NCI-H2081 treated with DMSO at 0.1 percent for 48 hours (cell line): Measurements from ENCODE around the gene ADNP.
"Not testable (repeated sequence)": the region's sequence is repeated elsewhere in the genome, so short reads cannot be mapped to it uniquely, and the experiment has no call there.

Experiments
- DNase-seq: peaks from one replicate; lab custom pipeline; 2025; lab: John Stamatoyannopoulos, UW

ADNP gene

DNA sequence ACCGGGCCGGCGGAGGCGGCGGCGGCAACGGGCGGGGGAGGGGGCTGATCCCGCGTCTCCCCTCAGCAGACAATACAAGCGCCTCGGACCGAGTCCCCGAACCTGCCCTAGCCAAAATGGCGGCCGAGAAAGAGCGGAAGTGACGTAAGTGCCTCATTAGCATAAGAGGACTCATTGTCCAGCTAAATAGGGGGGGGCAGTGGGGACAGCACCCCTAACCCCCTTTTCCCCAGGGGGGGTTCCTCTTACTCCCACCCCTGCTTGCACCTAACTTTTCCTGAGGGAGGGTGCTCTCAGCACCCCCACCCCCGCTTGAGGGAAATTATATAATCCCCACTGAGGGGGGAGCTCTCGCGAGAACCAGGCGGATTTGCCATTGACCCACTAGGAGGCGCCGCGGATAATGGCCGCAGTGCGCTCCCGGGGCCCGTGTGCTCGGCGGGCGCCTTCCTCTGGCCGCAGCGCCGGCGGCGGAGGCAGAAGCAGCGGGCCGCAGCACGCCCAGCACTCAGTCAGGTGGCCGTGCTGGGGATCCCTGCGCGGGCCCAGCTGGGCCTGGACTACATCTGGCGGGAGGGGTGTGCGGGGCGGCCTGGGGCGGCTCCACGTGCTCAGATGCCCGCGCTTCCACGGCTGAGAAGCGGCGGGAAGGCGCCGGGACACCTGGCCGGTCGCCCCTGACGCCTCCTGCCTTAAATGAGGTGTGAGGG, at the start of gene ADNP:
Gene ADNP (minus strand): TSS at position 132 of the 710 bp plus-strand sequence. CDS start 27,441 bp downstream, outside the sequence.
- DNase-seq, result peak; percentile 71

DNA sequence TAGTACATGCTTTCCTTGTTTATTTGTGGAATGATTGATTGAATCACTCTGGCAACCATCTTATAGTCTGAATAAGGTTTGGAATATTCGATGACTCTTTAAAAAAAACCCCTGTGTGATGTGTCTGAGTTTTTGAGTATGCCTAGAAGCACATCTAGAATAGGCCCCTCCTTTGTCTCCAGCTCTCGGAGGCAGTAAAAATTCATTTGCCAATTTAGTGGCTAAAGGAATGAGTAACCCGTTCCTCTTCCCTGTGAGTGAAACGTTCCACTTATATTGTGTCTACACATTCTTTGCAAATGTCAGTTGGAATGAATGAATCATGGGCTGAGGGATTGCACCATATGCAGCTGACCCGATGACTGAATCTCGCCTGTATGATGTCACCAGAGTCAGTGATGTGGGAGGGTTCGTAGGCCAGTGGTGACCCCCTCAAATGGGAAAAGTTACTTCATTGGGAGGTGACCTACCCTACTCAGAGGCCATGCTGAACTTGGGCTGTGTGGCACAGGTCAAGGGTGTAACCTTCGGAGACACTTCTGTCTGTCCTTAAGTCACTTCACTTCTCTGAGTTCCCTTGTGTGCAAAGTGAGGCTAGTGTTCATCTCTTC, 48.9 kb upstream of the ADNP start:
- DNase-seq, result no peak

DNA sequence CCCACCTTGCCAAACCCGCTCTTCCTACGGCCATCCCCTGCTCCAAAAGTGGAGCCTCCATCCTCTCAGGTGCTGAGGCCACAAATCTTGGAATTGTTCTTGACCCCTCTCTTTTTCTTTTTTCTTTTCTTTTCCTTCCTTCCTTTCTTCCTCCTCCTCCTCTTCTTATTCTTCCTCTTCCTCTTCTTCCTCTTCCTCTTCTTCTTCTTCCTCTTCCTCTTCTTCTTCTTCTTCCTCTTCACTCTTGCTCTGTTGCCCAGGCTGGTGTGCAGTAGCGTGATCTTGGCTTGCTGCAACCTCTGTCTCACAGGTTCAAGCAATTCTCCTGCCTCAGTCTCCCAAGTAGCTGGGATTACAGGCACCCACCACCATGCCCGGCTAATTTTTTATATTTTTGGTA, 47.3 kb upstream of the ADNP start:
- DNase-seq, result not testable (repeated sequence)

DNA sequence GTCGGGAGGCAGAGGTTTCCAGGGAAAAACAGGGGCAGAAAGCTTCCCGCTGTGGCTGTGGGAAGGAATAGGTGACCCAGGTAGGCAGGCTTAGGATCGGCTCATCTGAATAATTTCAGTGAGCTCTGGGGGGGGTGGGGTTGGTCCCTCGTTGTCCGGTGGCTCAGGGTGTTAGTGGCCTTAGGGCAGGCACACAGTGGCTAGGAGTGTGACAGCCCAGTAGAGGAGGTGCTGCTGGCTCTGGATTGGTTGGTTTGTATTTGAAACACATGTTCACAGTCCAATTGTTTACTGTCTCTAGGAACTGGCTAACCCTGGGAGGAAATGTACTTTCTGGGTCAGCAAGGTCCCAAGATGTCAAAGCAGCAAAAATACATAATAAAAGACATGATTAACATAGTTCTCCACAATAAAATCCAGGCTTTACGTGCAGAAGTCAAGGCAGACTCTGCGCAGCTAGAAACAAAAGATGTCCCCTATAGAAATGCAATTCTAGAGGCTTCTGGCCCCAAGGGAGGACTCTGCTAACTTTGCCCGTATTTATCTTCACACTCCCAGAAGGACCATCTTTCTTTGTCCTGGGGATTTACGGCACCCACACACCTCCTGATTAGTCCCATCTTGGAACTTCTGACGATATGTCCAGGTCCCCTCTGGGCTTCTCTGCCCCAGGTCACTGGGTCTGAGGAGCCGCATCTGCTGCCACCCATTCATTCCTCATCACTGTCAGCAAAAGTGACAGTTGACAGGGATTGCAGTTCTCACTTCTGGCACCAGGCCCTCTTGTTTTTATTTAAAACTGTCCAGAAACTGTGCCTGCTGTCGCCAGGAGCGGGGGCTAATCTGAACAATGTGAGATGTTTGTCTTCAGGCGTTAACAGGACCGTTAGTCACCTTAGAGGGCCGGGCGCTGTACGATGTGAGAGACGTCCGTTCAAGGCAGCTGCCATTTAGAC, 46.1 kb upstream of the ADNP start:
- DNase-seq, result no peak

DNA sequence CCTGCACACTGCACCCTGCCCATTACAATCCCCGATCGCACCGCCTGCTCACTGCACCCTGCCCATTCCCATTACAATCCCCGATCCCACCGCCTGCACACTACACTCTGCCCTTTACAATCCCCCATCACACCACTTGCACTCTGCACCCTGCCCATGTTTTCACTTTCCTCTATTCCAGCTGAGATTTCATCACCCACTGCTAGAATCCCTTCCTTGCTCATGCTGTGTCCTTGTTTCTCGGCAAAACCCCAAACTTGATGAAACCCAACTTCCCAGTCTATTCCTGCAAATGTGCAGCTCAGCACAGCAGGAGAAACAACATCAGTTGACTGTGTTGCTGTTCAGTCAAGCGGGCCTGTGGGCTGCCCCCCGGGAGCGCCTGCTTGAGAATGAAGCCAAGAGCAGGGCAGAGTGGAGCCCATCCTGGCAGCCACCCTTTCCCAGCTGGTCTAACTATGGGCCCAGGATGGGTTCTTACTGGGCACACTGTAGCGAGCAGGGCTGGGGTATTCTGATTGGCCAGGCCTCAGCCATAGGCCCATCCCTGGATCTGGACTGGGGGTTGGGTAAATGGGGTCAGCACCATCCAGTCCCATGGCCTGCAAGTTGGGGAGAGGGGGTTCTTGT, 44.6 kb upstream of the ADNP start:
- DNase-seq, result no peak

DNA sequence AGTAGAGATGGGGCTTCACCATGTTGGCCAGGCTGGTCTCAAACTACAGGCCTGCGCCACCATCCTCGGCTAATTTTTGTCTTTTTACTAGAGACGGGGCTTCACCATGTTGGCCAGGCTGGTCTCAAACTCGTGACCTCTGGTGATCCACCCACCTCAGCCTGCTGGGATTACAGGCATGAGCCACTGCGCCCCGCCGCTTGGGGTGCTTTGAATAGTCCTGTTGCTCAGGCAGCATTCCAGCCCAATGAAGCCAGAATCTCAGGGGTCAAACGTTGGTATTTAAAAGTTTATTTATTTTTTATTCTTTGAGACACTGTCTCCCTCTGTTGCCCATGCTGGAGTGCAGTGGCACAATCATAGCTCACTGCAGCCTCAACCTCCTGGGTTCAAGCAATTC, 38.7 kb upstream of the ADNP start:
- DNase-seq, result no peak

DNA sequence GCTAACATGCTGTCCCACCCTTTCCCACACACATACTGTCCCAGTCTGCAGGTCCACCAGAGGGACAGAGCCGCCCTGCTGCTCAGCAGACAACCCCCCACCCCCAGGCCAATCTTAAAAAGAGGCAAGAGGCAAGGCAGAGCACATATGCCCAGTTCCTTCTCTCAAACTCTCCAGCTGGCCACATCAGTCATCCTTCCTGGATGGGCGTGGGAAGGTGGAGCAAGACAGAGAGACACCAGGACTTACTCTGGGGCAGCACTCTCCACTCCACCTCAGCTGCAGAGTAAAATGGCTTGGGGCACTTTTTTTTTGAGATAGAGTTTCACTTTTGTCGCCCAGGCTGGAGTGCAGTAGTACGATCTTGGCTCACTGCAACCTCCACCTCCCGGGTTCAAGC, 38.2 kb upstream of the ADNP start:
- DNase-seq, result no peak

DNA sequence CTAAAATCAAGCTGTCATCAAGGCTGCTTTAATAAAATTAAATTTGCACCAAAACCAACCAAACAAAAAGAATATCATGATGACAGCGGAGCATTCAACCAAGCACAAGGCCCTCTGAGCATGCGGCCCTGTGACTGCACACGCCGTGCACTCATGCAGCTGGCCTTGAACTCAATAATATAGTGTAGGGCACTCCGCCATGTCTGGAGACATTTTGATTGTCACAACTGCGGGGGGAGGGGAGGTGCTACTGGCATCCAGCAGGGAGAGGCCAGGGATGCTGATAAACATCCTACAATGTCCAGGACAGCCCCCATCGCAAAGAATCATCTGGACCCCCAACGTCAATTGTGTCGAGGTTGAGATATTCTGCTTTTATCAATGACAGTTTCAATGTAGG, 37.1 kb upstream of the ADNP start:
- DNase-seq, result no peak

DNA sequence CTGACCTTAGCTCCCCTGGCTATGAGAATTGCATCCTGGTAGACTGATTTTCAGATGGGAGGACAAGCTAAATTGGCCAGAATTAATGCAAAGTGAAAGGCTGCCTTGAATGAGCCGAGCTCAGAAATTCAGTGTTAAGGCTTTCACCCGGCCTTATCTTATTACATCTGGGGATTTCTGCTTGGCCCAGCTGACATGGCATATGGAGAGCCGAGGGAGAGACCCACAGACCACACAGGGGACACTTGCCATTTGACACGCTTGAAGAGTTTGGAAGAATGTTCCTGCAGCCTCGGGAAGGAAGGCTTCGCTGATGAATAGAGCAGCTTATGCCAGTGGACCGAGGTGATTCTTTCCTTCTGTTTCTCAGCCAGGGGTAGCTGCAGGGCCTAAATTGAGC, 36.3 kb upstream of the ADNP start:
- DNase-seq, result no peak

DNA sequence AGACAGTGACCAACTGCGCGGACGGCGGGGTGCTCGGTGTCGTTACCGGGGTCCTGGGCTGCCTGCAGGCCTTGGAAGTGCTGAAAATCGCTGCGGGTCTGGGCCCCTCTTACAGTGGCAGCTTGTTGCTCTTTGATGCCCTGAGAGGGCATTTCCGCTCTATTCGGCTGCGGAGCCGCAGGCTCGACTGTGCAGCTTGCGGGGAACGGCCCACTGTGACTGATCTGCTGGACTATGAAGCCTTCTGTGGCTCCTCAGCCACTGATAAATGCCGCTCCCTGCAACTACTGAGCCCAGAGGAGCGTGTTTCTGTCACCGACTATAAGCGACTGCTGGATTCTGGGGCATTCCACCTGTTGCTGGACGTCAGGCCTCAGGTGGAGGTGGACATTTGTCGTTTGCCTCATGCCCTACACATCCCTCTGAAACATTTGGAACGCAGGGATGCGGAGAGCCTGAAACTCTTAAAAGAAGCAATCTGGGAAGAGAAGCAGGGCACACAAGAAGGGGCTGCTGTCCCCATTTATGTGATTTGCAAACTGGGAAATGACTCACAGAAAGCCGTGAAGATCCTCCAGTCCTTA, 28.4 kb upstream of the ADNP start:
- DNase-seq, result no peak

DNA sequence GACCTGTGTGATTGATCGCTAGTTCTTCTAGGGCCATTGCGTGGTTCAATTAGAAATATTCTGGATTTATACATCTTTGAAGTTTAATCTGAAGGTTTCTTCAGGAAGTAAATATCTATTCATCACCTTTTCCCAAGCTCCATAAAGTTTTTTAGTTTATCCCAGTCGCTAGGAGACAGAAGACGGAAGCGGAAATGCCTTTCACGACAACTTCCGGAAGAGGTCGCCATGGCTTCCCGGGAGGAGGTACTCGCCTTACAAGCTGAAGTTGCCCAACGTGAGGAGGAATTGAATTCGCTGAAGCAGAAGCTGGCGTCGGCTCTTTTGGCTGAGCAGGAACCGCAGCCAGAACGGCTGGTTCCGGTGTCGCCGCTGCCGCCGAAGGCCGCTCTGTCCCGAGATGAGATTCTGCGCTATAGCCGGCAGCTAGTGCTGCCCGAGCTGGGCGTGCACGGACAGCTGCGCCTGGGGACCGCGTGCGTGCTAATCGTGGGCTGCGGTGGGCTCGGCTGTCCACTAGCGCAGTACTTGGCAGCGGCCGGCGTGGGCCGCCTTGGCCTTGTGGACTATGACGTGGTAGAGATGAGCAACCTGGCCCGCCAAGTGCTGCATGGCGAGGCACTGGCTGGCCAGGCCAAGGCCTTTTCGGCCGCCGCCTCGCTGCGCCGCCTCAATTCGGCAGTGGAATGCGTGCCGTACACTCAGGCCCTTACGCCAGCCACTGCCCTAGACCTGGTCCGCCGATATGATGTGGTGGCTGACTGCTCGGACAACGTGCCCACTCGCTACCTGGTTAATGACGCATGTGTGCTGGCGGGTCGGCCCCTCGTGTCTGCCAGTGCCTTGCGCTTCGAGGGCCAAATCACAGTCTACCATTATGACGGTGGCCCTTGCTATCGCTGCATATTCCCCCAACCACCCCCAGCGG, 27.6 kb upstream of the ADNP start, which contains the start of gene MOCS3:
Gene MOCS3 (plus strand): TSS at position 204 of the 928 bp plus-strand sequence. CDS start 25 bp downstream, at position 229.
- DNase-seq, result peak; percentile 90

DNA sequence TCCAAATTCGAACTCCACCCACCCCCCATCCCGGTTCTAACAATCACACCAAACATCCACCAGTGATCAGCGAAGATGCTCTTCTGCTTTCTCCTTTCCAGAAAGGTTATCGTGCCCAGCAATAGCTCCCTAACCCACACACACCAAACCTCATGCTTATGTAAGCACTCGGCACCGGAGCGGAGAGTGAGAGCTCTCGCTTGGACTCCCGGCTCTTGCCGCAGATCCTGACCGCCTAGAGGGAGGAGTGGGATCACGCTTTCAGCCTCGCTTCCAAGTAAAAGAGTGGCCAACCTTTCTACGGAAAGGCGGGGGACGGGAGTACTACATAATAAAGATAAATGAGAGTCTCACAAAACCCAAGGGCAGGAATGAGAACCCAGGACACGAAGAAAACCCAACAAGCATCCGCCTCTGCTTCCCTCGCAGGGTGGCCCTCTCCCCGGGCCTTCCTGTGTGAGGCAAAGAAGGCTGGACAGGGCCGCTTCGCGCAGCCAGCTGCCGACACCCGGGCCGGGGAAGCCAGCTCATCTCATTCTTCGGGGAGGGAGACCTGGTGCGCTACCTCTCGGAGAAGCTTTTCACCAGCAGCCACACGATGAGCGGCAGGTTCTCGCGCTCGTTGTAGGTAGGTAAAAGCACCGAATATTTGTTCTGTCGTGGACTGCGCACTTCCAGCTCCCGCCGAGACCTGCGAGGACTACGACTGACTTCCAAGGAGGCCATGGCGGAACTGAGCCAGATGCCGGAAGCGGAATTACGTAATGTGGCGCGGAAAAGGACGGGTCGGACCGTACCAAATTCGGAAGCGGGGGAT, 26.8 kb upstream of the ADNP start, which contains the start of gene DPM1:
Gene DPM1 (minus strand): TSS at position 735 of the 817 bp plus-strand sequence. CDS start 9 bp downstream, at position 726.
- no peak for DNase-seq

DNA sequence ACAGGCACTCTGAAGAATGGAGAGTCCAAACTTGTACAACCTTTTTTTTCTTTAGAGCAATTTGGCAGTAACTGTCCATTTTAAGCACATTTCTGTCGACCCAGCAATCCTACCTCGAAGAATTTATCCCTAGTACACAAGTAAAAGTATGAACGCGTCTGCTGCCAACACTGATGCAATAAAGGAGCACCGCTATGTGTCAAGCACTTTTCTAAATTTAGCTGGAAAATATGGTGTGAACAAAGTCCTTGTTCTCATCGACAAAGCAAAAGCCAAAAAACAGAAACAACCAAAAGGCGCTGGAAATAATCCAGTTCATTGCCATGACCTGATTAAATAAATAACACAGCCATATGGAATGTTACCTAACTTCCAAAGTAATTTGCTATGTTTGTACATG, 26.0 kb upstream of the ADNP start:
- no peak for DNase-seq

DNA sequence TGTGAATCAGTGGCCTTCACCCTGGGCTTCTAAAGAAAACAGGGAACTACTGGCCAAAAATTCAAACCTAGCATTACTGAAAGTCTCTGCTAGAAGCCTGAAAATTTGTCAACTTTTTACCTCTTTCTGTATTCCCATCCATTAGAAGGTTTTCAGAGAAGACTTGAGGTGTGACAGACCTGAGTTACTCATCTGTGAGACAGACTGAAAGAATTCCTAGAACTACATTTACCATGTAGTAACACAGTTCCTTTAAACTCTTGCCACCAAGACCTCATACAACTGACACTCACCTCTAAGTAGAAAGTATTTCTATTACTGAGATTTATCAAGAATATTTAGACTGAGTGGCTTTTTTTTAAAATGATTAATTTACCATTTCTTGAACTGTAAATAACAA, 22.6 kb upstream of the ADNP start:
- no peak for DNase-seq

DNA sequence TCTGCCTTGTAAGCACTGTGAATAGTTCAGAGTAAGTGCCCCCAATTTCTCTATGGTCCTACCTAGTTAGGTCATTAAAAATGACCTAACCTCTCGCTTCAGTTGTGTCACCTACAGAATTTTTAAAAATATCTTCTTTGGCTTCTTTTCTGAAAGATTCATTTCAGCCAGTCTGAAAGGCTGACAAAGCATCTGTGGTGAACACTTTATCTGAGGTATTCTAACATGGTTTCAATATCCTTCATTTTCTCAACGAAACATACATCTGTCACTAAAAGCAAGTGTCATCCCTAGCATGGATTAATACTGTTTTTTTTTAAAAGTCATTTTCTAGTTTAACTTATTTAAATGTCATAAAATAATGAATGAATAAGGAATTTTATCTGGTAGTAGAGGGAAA, 22.0 kb upstream of the ADNP start:
- DNase-seq, result no peak

DNA sequence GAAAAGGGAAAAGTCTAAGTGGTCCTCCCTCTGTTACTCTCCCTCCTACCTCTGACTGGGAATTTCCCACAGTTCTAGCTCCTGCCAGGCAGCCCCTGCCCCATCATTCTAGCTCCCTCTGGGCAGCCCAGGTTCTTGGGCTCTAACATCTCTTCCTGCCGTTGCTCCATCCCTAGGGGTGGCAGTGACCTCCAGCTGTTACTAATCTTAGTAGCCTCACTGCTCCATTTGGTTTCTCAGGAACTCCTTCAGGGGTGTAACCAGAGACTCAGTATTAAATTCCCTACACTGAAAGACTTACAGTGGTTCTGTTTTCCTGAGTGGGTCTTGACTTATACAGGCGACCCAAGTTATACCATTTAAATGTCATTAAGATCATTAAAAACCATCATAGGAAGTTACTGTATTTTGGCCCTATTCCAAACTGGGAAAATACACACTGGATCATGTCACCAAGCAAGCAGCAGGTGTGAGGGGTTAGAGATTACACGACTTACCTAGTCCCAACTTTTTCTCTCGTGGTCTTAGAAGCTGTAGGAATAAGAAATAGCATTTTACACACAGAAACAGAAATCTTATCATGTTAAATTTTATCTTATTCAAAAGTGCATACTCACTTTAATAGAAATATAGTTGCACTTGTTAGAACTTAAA, 17.0 kb upstream of the ADNP start:
- DNase-seq, result no peak

DNA sequence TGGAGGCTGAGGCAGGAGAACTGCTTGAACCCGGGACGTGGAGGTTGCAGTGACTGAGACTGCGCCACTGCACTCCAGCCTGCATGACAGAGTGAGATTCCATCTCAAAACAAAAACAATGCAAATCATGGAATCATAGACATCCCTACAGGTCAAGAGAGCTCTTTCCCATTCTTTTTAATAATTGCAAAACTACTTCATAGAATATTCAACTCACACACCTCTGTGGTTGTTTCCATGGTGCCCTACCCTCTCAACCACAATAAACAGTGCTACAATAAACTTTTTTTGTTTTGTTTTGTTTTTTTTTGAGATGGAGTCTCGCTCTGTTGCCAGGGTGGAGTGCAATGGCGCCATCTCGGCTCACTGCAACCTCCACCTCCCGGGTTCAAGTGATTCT, 11.8 kb upstream of the ADNP start:
- DNase-seq, result no peak

DNA sequence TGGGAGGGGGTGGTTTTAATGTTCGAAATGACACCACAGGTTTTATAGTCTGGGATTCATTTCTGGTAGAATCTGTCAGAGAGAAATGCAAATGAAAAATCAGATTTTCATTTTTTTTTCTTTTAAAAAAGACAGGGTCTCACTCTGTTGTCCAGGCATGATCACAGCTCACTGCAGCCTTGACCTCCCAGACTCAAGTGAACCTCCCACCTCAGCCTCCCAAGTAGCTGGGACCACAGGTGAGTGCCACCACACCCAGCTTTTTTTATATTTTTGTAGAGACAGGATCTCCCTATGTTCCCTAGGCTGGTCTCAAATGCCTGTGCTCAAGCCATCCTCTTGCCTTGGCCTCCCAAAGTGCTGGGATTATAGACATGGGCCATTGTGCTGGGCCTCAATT, 2.4 kb upstream of the ADNP start:
- no peak for DNase-seq

DNA sequence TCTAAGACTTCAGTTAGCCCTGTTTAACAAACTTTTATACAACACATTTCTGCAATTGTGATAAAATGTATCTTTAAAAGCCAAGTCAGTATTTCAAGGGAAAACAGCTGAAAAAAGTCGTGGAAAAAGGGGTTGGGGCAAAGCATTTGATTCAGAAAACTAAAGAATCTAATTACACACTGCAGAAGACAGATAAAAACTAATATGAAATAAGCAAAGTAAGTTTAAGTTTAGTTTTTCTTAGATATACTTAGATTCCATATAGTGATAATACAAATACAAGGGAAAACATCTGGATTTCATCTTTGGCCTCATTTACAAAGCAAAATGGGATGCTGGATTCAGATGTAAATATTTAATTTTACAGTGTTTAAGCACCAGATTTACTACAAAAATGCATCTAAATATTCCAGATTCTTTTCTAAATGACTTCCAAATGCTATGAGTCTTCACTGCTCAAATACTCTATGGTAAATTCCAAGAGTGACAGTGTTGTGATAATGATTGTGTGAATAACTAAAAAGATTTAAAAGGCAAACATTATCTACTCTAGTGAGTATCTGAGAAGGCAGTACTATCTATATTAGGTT, 1.5 kb upstream of the ADNP start:
- no peak for DNase-seq
